Astrocyte (in vitro differentiated cells and primary cell): ENCODE measurements around the gene DENND4C. TPM values are rescaled to one million over a fixed set of nuclear protein-coding genes. Genes with fewer than 3 reads are reported as not detected.

Experiments used
- DNase-seq: peaks from one replicate; pipeline ENCODE4 v3.0.0-alpha.2; 2010; ENCODE audit warnings: low read depth
- FAIRE-seq: peaks from 2 replicates; lab custom pipeline; 2011; peaks lifted over from hg19 to GRCh38; lab: Jason Lieb, UNC
- H2AFZ ChIP-seq: 2 replicates; pipeline ENCODE4 v1.6.0; 2012; ENCODE audit warnings: low read depth, low read length, inconsistent platforms
- H3K27ac ChIP-seq: 2 replicates; pipeline ENCODE4 v1.5.1; 2011; ENCODE audit warnings: low read depth, low read length, inconsistent platforms
- H3K27me3 ChIP-seq: 2 replicates; pipeline ENCODE4 v1.6.0; 2011; ENCODE audit warnings: low read length, inconsistent platforms; ENCODE audit not compliant: insufficient read depth
- H3K36me3 ChIP-seq: 2 replicates; pipeline ENCODE4 v1.5.1; 2011; ENCODE audit warnings: low read length, inconsistent platforms; ENCODE audit not compliant: insufficient read depth
- H3K4me1 ChIP-seq: 2 replicates; pipeline ENCODE4 v1.5.1; 2011; ENCODE audit warnings: low read length, inconsistent platforms; ENCODE audit not compliant: insufficient read depth
- H3K4me2 ChIP-seq: 2 replicates; pipeline ENCODE4 v1.6.0; 2012; ENCODE audit warnings: low read length, inconsistent platforms
- H3K4me3 ChIP-seq: 2 replicates; pipeline ENCODE4 v1.5.1; 2011; ENCODE audit warnings: low read depth, mild to moderate bottlenecking, low read length, inconsistent platforms; ENCODE audit not compliant: insufficient read depth
- H3K79me2 ChIP-seq: 2 replicates; pipeline ENCODE4 v1.6.0; 2012; ENCODE audit warnings: mild to moderate bottlenecking, low read length, inconsistent platforms; ENCODE audit not compliant: insufficient read depth
- H3K9ac ChIP-seq: 2 replicates; pipeline ENCODE4 v1.6.0; 2012; ENCODE audit warnings: mild to moderate bottlenecking, low read length, inconsistent platforms
- H3K9me3 ChIP-seq: 2 replicates; pipeline ENCODE4 v1.5.1; 2012; ENCODE audit warnings: low read depth, mild to moderate bottlenecking, low read length, inconsistent platforms; ENCODE audit not compliant: insufficient read depth
- H4K20me1 ChIP-seq: 2 replicates; pipeline ENCODE4 v1.6.0; 2012; ENCODE audit warnings: low read length, inconsistent platforms; ENCODE audit not compliant: insufficient read depth
- H3K27ac Mint-ChIP-seq: one replicate; pipeline ENCODE4 v1.8.0; 2021; ENCODE audit warnings: mild to moderate bottlenecking, mixed read lengths; ENCODE audit not compliant: unreplicated experiment
- H3K27me3 Mint-ChIP-seq: one replicate; pipeline ENCODE4 v1.8.0; 2021; ENCODE audit warnings: low read depth, mixed read lengths; ENCODE audit not compliant: unreplicated experiment
- H3K36me3 Mint-ChIP-seq: one replicate; pipeline ENCODE4 v1.8.0; 2021; ENCODE audit warnings: low read depth, mixed read lengths; ENCODE audit not compliant: unreplicated experiment
- H3K4me1 Mint-ChIP-seq: one replicate; pipeline ENCODE4 v1.8.0; 2021; ENCODE audit warnings: low read depth, mixed read lengths; ENCODE audit not compliant: unreplicated experiment
- H3K4me3 Mint-ChIP-seq: one replicate; pipeline ENCODE4 v1.8.0; 2021; ENCODE audit warnings: mild to moderate bottlenecking, moderate library complexity, mixed read lengths; ENCODE audit not compliant: unreplicated experiment
- H3K9me3 Mint-ChIP-seq: one replicate; pipeline ENCODE4 v1.8.0; 2021; ENCODE audit warnings: mild to moderate bottlenecking, mixed read lengths; ENCODE audit not compliant: unreplicated experiment
- EZH2 ChIP-seq: IDR thresholded peaks from 2 replicates; pipeline ENCODE4 v1.6.1; 2012; ENCODE audit warnings: mild to moderate bottlenecking, low read length, inconsistent platforms; ENCODE audit not compliant: insufficient read depth
- total RNA-seq: library from RNA; stranded (reverse); gene quantifications from 2 replicates; pipeline ENCODE4 v1.2.1, GENCODE V29; 2021
- TF ChIP-seq, protein P1 (sequence below): IDR thresholded peaks from 2 replicates; pipeline ENCODE4 v1.5.1; 2011; ENCODE audit warnings: low read depth, mild to moderate bottlenecking, inconsistent platforms, low read length, moderate library complexity; ENCODE audit not compliant: insufficient read depth

The DENND4C gene
- total RNA-seq, 1 donor from 2014 or later, result 19.6 TPM

DNA sequence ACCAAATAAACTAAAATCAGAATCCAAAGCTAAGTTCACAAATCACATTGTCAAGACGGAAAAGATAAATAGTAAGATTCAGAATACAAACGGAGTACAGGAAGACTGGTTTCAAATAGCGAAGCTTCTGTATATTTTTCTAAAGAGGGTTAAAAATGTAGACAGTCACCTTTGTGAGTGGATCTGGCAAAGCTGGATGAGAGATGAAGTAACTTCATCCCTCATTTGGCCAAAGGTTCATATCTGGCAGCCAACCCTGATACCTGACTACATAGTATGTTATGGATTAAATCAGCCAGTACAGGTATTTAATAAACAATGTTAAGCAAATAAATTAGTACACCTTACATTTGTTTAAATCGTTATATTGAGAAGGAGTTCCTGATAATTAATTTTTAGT is 21.3 kb upstream of the DENND4C start:
- Mint-ChIP-seq H3K9me3 (no peaks in the 10 kb centered on the region), H3K27me3 (no peaks in the 10 kb centered on the region), H3K27ac (no peak overlapping the region), H3K36me3 (no peaks in the 10 kb centered on the region), H3K4me3 (no peak overlapping the region), H3K4me1 (no peaks in the 10 kb centered on the region)
- no peaks in the 10 kb centered on the region for H3K4me1 ChIP-seq
- H3K36me3 ChIP-seq, result no peaks in the 10 kb centered on the region
- no peaks in the 10 kb centered on the region for H3K79me2 ChIP-seq
- no peaks in the 10 kb centered on the region for H3K9me3 ChIP-seq
- no peaks in the 10 kb centered on the region for H4K20me1 ChIP-seq
- no peak overlapping the region for H3K4me2 ChIP-seq
- H3K9ac ChIP-seq, result no peak overlapping the region
- no peak overlapping the region for H3K27ac ChIP-seq
- H3K4me3 ChIP-seq, result no peak overlapping the region
- DNase-seq (no peak), FAIRE-seq (no peak)
- H3K27me3 ChIP-seq, result peaks cover 2% of the 10 kb centered on the region
- TF ChIP-seq EZH2, result no peak
- TF ChIP-seq, protein P1, sequence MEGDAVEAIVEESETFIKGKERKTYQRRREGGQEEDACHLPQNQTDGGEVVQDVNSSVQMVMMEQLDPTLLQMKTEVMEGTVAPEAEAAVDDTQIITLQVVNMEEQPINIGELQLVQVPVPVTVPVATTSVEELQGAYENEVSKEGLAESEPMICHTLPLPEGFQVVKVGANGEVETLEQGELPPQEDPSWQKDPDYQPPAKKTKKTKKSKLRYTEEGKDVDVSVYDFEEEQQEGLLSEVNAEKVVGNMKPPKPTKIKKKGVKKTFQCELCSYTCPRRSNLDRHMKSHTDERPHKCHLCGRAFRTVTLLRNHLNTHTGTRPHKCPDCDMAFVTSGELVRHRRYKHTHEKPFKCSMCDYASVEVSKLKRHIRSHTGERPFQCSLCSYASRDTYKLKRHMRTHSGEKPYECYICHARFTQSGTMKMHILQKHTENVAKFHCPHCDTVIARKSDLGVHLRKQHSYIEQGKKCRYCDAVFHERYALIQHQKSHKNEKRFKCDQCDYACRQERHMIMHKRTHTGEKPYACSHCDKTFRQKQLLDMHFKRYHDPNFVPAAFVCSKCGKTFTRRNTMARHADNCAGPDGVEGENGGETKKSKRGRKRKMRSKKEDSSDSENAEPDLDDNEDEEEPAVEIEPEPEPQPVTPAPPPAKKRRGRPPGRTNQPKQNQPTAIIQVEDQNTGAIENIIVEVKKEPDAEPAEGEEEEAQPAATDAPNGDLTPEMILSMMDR, result no peak
- no peak overlapping the region for H2AFZ ChIP-seq

DNA sequence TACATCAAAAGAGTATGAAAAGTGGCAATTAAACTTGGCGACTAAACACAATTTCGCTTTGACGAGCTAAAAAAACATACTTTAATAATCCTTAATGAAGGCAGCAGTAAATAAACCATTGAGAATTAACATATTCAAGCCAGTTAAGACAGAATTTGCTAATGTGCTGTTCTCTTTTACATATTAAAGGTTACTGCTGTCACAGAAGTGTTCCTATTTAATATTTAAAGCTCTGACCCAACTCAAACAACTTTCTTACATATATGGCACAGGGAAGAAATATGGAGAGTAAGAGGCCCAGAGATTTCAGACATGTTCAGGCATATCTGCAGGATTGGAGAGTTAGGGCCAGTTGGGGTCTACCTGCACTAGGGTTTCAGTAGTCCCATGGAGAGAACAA is 16.7 kb upstream of the DENND4C start:
- no peaks in the 10 kb centered on the region for H3K9me3 Mint-ChIP-seq
- no peak for DNase-seq

DNA sequence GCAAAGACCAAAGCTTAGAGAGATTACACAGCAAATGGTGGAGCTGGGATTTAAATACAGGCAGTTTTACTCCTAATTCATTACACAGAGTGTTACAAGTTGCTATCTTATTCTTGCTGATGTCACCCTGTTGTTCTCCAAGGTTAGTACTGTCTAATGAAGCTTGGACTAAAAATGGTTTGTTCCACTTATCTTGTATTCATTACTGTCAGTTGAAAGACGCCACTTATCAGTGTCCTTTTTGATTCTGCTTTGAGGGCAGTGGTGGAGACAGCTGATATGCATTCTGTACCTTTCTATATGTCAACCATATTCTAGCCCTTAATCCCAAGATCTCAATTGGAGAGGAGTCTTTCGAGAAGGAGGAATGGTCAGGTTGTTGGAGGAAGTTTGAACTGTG is 14.0 kb upstream of the DENND4C start:
- FAIRE-seq, result no peak
- no peaks in the 10 kb centered on the region for H3K9me3 Mint-ChIP-seq

More for the DNA sequence above, 16.7 kb upstream of the DENND4C start:
- H3K27ac Mint-ChIP-seq, result no peak overlapping the region
- TF ChIP-seq EZH2, result no peak
- Histone ChIP-seq H3K36me3 (no peaks in the 10 kb centered on the region), H3K4me1 (no peaks in the 10 kb centered on the region), H2AFZ (no peak overlapping the region), H3K27me3 (peaks cover 2% of the 10 kb centered on the region), H3K79me2 (no peaks in the 10 kb centered on the region), H3K4me2 (no peak overlapping the region), H3K27ac (no peak overlapping the region), H4K20me1 (no peaks in the 10 kb centered on the region), H3K9ac (no peak overlapping the region), H3K9me3 (no peaks in the 10 kb centered on the region), H3K4me3 (no peak overlapping the region)
- no peaks in the 10 kb centered on the region for H3K36me3 Mint-ChIP-seq
- no peaks in the 10 kb centered on the region for H3K4me1 Mint-ChIP-seq
- no peak for FAIRE-seq
- no peak overlapping the region for H3K4me3 Mint-ChIP-seq
- H3K27me3 Mint-ChIP-seq, result no peaks in the 10 kb centered on the region

More for the DNA sequence above, 14.0 kb upstream of the DENND4C start:
- no peaks in the 10 kb centered on the region for H3K9me3 ChIP-seq
- no peak overlapping the region for H3K27ac ChIP-seq
- H3K4me3 ChIP-seq, result no peak overlapping the region
- H3K9ac ChIP-seq, result no peak overlapping the region
- no peak overlapping the region for H3K4me2 ChIP-seq
- no peaks in the 10 kb centered on the region for H3K36me3 ChIP-seq
- Mint-ChIP-seq H3K27me3 (no peaks in the 10 kb centered on the region), H3K27ac (no peak overlapping the region), H3K4me1 (no peaks in the 10 kb centered on the region), H3K4me3 (no peak overlapping the region), H3K36me3 (no peaks in the 10 kb centered on the region)
- no peaks in the 10 kb centered on the region for H3K27me3 ChIP-seq
- H4K20me1 ChIP-seq, result no peaks in the 10 kb centered on the region
- no peak for DNase-seq
- no peaks in the 10 kb centered on the region for H3K79me2 ChIP-seq
- no peaks in the 10 kb centered on the region for H3K4me1 ChIP-seq
- TF ChIP-seq, protein P1, result no peak
- no peak for TF ChIP-seq EZH2
- H2AFZ ChIP-seq, result no peak overlapping the region
